T-helper 2 cell treated with Interferon-gamma antibody and Interleukin-4, amounts not matched to agents 5 μg/mL and 100 μg/mL, for 36 hours (primary cell): ENCODE measurements around the gene SHISA5.
"Not testable (repeated sequence)": the region's sequence is repeated elsewhere in the genome, so short reads cannot be mapped to it uniquely, and the experiment has no call there.

Experiments
- DNase-seq: peaks from one replicate; pipeline ENCODE4 v3.0.0; 2021; ENCODE audit warnings: low spot score
- H3K27ac Mint-ChIP-seq: one replicate; pipeline ENCODE4 v1.8.0; 2021; ENCODE audit warnings: mild to moderate bottlenecking, mixed read lengths
- H3K27me3 Mint-ChIP-seq: one replicate; pipeline ENCODE4 v1.8.0; 2021; ENCODE audit warnings: low read depth, mixed read lengths
- H3K36me3 Mint-ChIP-seq: one replicate; pipeline ENCODE4 v1.8.0; 2021; ENCODE audit warnings: low read depth, mixed read lengths
- H3K4me1 Mint-ChIP-seq: one replicate; pipeline ENCODE4 v1.8.0; 2021; ENCODE audit warnings: low read depth, mixed read lengths
- H3K4me3 Mint-ChIP-seq: one replicate; pipeline ENCODE4 v1.8.0; 2022; ENCODE audit warnings: mild to moderate bottlenecking, moderate library complexity, mixed read lengths
- H3K9me3 Mint-ChIP-seq: one replicate; pipeline ENCODE4 v1.8.0; 2021; ENCODE audit warnings: mixed read lengths

SHISA5 gene

DNA sequence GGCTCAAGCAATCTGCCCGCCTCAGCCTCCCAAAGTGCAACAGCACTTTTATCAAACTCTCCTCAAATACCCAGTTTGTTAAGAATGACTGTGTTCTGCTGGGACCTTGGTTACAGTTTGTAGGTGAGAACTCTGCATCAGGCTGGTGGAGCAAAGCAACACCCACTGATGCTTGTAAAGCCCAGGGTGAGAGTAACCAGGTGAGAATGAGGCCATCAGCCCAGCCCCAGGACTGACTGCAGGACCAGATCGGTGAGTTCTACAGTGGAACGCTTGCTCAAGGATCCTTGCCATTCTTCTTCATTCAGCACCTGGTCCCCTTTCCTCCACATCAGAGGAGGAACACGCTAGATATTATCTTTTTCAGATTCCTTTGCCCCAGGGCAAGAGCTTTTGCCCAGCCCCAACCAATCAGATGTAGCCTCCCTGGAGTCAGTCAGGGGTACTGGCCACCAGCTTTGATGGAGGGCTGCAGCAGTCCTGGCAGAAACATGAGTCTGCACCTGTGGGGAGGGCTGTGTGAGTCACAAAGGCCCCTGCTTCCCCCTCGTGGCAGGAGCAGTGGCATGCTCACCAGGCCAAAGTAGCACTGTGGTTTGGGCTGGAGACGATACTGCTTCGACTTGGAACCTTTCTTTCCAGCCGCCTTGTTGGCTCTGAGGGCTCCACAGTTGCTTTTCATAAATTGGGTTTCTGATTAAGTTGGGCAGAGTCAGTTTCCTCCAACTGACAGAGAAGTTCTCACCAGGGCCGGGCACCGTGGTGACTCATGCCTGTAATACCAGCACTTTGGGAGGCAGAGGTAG is 3.5 kb upstream of the SHISA5 start:
- Mint-ChIP-seq H3K27me3 (peaks cover 5% of the 10 kb centered on the region), H3K9me3 (no peaks in the 10 kb centered on the region), H3K27ac (peak overlapping the region; percentile 69), H3K4me3 (peak overlapping the region; percentile 51), H3K4me1 (peaks cover 38% of the 10 kb centered on the region), H3K36me3 (peaks cover 3% of the 10 kb centered on the region)
- peak; percentile 64 for DNase-seq

DNA sequence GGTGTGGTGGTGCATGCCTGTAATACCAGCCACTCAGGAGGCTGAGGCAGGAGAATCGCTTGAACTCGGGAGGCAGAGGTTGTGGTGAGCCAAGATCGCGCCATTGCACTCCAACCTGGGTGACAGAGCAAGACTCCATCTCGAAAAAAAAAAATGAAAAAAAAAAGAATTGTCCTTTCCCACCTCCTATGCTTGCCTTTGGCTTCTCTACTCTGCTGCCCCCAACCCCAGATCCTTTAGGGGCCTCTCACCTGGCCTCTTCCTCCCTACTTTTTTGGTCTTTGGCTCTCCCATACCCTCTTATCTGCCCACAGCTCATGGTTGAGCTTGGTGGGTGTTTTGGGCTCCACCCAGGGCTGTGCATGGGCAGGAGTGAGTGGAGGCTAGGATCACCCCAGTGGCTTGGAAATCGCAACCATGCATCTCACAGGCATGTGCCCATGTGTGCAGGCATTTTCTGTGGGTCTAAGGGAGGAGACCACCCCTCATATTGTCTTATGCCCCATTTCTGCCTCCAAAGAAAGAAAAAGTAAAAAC is 2.1 kb upstream of the SHISA5 start:
- DNase-seq, result no peak
- H3K9me3 Mint-ChIP-seq, result no peaks in the 10 kb centered on the region
- H3K4me3 Mint-ChIP-seq, result peak overlapping the region; percentile 5
- peaks cover 5% of the 10 kb centered on the region for H3K27me3 Mint-ChIP-seq
- peaks cover 39% of the 10 kb centered on the region for H3K4me1 Mint-ChIP-seq
- peaks cover 5% of the 10 kb centered on the region for H3K36me3 Mint-ChIP-seq
- peak overlapping the region; percentile 10 for H3K27ac Mint-ChIP-seq

DNA sequence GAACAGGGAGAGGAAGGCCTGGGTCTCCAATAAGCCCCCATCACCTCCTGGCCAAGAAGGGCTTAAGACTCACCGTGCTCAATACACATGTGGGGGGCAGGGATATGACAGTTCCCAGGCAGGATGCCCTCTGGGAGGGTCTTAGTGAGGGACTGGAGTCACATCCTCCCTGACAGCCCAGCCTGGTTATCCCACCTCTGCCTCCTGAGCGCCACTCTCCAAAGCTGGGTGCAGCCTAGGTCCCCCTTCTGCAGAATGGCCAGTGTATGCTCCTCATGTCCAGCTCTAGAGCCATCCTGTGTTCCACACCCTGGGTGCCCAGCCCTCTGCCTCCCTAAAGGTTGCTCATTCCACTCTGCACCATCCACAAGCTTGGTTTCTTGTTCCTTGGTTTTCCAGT is 1.2 kb upstream of the SHISA5 start:
- H3K9me3 Mint-ChIP-seq, result no peaks in the 10 kb centered on the region
- peak overlapping the region; percentile 24 for H3K27ac Mint-ChIP-seq
- DNase-seq, result no peak
- H3K27me3 Mint-ChIP-seq, result peaks cover 3% of the 10 kb centered on the region
- H3K4me1 Mint-ChIP-seq, result peaks cover 39% of the 10 kb centered on the region
- H3K36me3 Mint-ChIP-seq, result peaks cover 5% of the 10 kb centered on the region
- H3K4me3 Mint-ChIP-seq, result peak overlapping the region; percentile 66

DNA sequence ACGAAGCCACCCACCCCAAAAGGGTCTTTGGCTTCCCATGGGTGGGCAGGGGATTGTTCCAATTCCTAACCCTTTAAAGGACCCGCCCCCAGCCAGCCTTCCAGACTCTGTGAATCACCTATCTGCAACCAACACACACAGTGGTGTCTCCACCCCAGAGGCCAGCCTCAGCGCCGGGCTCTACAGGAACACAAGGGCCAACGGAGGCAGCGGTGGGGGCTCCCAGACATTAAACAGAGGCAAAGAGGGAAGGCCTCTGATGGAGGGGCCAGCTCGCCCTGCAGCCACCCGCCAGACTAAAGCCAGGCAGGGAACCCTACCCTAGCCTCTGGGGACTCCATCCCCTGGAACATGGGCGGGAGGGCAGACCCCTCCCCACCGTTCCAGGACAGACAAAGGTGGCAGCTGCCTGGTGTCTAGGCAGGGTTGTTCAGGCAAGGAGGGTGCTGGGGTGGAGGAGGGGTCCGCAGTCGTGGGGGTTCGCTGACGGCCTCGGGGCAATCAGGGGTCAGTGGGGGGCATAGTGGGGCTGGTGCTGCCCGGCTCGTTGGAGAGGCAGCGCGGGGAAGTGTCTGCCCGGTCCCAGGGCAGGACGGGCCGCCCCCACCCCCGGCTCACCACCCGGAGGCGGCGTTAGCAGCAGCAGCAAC is 448 bp downstream of the SHISA5 start:
- Mint-ChIP-seq H3K9me3 (no peaks in the 10 kb centered on the region), H3K4me1 (peaks cover 39% of the 10 kb centered on the region), H3K4me3 (peak overlapping the region; percentile 81), H3K36me3 (peaks cover 9% of the 10 kb centered on the region), H3K27ac (peak overlapping the region; percentile 59), H3K27me3 (no peaks in the 10 kb centered on the region)
- DNase-seq, result no peak

DNA sequence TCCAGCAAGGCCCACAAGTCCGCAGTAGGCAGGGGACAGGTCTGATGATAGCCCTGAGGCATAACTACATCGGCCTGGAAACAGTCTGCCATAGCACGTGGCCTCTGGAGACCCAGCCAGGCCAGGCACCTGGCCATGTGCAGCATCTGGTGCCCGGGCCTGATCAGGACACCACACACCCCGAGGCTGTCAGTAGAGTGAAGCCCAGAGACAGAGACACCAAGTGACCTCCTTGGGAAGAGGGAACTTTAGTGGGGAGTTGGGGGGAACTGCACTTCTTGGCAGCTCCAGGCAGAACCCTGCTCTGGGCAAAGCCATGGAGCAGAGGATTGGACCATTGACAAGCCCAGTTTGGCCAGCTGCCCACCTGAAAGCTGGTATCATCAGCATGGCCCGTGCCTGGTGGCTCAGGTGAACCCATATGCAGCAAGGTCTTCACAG is 1.2 kb downstream of the SHISA5 start:
- peaks cover 15% of the 10 kb centered on the region for H3K36me3 Mint-ChIP-seq

DNA sequence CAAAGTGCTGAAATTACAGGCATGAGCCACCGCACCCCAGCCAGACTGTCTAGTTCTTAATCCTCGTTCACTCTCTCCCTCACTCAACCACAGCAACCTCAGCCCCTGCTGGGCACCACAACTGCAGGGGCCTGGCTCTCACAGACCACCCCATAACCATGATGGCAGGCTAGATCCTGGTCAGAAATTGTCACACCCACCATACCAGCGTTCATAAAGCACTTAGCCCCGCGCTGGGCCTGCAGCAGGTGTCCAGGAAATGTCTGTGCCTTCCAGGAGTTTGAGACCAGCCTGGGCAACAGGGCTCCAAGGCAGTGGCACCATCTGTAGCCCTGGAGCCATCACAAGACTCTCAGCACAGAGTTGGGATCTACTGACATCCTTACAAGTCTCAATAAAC is 1.9 kb downstream of the SHISA5 start:
- Mint-ChIP-seq H3K4me3 (peak overlapping the region; percentile 81), H3K36me3 (peaks cover 17% of the 10 kb centered on the region), H3K27ac (peak overlapping the region; percentile 36), H3K9me3 (peaks cover 3% of the 10 kb centered on the region), H3K27me3 (no peaks in the 10 kb centered on the region), H3K4me1 (peaks cover 33% of the 10 kb centered on the region)
- no peak for DNase-seq

More for the DNA sequence above, 1.2 kb downstream of the SHISA5 start:
- peaks cover 37% of the 10 kb centered on the region for H3K4me1 Mint-ChIP-seq
- no peak for DNase-seq
- no peaks in the 10 kb centered on the region for H3K27me3 Mint-ChIP-seq
- H3K27ac Mint-ChIP-seq, result no peak overlapping the region
- H3K9me3 Mint-ChIP-seq, result peaks cover 3% of the 10 kb centered on the region
- H3K4me3 Mint-ChIP-seq, result peak overlapping the region; percentile 81

DNA sequence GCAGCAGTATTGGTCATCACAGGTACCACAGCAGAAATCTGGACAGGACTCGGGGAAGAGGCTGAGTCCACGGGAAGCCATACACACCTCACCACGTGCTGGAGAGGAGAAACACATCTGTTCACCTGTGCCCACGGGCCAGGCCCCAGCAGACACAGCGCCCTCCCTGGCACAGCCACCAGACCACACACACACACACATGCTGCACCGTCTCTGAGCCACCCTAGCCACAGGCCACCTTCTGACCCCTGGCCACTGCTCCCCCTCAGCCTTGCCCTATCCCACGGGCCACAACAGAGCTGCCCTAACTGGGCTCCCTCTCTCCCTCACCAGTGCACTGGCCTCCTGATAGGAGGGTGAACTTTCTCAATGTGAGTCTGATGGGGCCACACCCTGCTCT is 2.8 kb downstream of the SHISA5 start:
- H3K27me3 Mint-ChIP-seq, result no peaks in the 10 kb centered on the region
- no peak overlapping the region for H3K4me3 Mint-ChIP-seq
- H3K9me3 Mint-ChIP-seq, result peaks cover 3% of the 10 kb centered on the region
- no peak overlapping the region for H3K27ac Mint-ChIP-seq
- no peak for DNase-seq
- H3K36me3 Mint-ChIP-seq, result peaks cover 17% of the 10 kb centered on the region
- peaks cover 27% of the 10 kb centered on the region for H3K4me1 Mint-ChIP-seq

DNA sequence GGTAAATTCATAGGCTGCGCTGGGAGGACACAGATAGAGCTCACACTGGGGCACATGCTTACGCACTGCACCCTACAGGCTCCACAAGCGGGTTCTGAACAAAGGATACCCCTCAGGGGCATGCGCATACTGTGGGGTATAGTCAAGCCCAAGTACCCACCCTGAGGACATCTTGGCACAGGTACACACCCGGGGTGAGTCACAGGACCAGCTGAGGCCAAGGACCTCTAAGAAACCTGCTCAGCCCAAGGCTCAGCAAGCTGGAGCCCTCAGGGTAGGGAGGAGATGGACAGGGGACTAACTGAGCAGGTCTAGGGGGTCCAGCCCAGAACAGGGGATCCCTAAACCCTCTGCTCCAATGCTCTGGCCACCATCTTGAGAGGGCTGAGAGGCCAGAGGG is 3.3 kb downstream of the SHISA5 start:
- DNase-seq, result no peak
- H3K9me3 Mint-ChIP-seq, result peaks cover 3% of the 10 kb centered on the region
- H3K27me3 Mint-ChIP-seq, result no peaks in the 10 kb centered on the region
- H3K27ac Mint-ChIP-seq, result no peak overlapping the region
- no peak overlapping the region for H3K4me3 Mint-ChIP-seq
- H3K36me3 Mint-ChIP-seq, result peaks cover 17% of the 10 kb centered on the region
- H3K4me1 Mint-ChIP-seq, result peaks cover 24% of the 10 kb centered on the region

DNA sequence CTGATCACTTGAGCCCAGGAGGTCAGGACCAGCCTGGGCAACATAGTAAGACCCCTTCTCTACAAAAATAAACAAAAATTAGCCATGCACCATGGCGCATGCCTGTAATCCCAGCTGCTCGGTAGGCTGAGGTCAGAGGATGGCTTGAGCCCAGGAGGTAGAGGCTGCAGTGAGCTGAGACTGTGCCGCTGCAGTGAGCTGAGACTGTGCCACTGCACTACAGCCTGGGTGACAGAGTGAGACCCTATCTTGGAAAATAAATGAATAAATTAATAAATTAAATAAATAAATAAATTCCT is 10.8 kb downstream of the SHISA5 start:
- no peaks in the 10 kb centered on the region for H3K27me3 Mint-ChIP-seq
- peaks cover 3% of the 10 kb centered on the region for H3K4me1 Mint-ChIP-seq
- H3K36me3 Mint-ChIP-seq, result peaks cover 5% of the 10 kb centered on the region
- H3K4me3 Mint-ChIP-seq, result no peak overlapping the region
- H3K27ac Mint-ChIP-seq, result no peak overlapping the region
- DNase-seq, result no peak
- H3K9me3 Mint-ChIP-seq, result peaks cover 2% of the 10 kb centered on the region

DNA sequence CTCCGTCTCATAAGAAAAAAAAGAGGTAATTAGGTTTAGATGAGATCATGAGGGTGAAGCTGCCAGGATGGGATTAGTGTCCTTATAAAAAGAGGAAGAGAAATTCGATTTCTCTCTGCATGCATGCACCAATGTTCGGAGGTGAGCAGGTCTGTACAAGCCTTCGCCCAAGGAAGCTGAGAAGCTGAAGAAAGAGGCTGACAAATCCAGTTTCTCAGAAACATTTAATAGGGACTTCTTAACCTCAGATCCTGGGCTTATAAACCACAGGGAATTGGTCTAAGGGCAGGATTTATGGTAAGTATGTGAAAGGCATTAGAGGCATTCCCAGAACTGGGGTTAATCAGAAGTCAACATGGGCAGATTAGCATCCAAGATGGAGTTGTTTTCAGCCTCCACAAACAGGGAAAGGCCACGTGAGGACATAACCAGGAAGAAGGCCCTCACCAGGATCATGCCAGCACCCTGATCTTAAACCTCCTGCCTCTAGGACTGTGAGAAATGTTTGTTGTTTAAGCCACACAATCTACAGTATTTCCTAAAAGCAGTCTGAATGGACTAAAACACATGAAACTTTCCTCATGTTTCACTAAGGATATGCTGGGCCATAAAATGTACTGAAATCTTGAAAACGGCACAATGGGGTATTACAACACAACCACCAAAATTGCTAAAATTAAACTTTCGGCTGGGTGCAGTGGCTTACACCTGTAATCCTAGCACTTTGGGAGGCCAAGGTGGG is 11.3 kb downstream of the SHISA5 start:
- no peaks in the 10 kb centered on the region for H3K27me3 Mint-ChIP-seq
- no peak overlapping the region for H3K27ac Mint-ChIP-seq
- no peak for DNase-seq
- H3K9me3 Mint-ChIP-seq, result no peaks in the 10 kb centered on the region
- H3K4me1 Mint-ChIP-seq, result peaks cover 3% of the 10 kb centered on the region
- no peak overlapping the region for H3K4me3 Mint-ChIP-seq
- peaks cover 1% of the 10 kb centered on the region for H3K36me3 Mint-ChIP-seq

DNA sequence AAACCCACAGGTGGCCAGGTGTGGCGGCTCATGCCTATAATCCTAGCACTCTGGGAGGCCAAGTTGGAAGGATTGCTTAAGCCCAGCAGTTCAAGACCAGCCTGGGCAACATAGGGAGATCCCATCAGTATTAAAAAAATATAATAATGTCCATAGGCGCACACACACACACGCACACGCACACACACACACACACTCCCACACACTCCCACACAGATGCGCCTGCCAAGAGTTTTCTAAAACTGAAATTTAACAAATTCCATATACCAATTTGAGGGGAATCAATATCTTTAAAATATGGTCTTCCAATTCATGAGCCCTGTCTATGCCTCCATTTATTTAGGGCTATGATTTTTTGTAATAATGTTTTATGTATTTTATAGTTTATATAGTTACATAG is 17.0 kb downstream of the SHISA5 start:
- no peak for DNase-seq
- Mint-ChIP-seq H3K27ac (no peak overlapping the region), H3K9me3 (no peaks in the 10 kb centered on the region), H3K4me3 (no peak overlapping the region), H3K27me3 (no peaks in the 10 kb centered on the region), H3K4me1 (peaks cover 2% of the 10 kb centered on the region), H3K36me3 (no peaks in the 10 kb centered on the region)

DNA sequence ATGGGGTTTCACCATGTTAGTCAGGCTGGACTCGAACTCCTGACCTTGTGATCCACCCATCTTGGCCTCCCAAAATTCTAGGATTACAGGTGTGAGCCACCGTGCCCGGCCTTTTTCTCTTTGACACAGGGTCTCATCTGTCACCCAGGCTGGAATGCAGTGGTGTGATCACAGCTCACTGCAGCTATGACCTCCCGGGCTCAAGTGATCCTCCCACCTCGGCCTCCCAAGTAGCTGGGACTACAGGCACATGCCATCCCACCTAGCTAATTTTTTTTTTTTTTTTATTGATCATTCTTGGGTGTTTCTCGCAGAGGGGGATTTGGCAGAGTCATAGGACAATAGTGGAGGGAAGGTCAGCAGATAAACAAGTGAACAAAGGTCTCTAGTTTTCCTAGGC is 21.2 kb downstream of the SHISA5 start:
- not testable (repeated sequence) for H3K27ac Mint-ChIP-seq, H3K36me3 Mint-ChIP-seq, H3K4me3 Mint-ChIP-seq, DNase-seq, H3K27me3 Mint-ChIP-seq, H3K9me3 Mint-ChIP-seq
- H3K4me1 Mint-ChIP-seq, result peaks cover 20% of the 10 kb centered on the region

DNA sequence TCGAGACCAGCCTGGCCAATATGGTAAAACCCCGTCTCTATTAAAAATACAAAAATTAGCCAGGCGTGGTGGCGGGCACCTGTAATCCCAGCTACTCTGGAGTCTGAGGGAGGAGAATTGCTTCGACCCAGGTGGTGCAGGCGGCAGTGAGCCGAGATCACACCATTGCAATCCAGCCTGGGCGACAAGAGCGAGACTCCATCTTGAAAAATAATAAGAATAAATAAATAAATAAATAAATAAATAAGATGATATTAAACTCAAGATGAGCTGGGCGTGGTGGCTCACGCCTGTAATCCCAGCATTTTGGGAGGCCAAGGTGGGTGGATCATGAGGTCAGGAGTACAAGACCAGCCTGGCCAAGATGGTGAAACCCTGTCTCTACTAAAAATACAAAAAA is 23.1 kb downstream of the SHISA5 start:
- peaks cover 29% of the 10 kb centered on the region for H3K4me1 Mint-ChIP-seq
- H3K4me3 Mint-ChIP-seq, H3K9me3 Mint-ChIP-seq, H3K27ac Mint-ChIP-seq, DNase-seq, H3K27me3 Mint-ChIP-seq, H3K36me3 Mint-ChIP-seq: not testable (repeated sequence)
